Gastroesophageal sphincter (tissue), 4 donors: ENCODE data around the gene OR4D9. TPM values are rescaled to one million over a fixed set of nuclear protein-coding genes. Genes with fewer than 3 reads are reported as not detected.

ENCODE experiments used
- ATAC-seq: fragments of 150-250 bp; one replicate; pipeline ENCODE4 v1.9.1; 2016; ENCODE audit warnings: mild to moderate bottlenecking, moderate library complexity
- H3K27ac ChIP-seq, 4 donors: fragments of 200-600 bp; sonication (generic) in 3 of 4; 1 replicate in 3 of 4; 2 replicates in 1 of 4; pipeline ENCODE4 v1.5.1; 2016 to 2019
- H3K27me3 ChIP-seq: fragments of 200-600 bp; sonication (generic); one replicate; pipeline ENCODE4 v1.5.1; 2019
- H3K36me3 ChIP-seq, 2 donors: fragments of 200-600 bp; sonication (generic); one replicate each; pipeline ENCODE4 v1.5.1; 2019; ENCODE audit warnings: control low read depth in 1 of 2
- H3K4me1 ChIP-seq, 3 donors: fragments of 200-600 bp; sonication (generic); 1 replicate in 2 of 3; 2 replicates in 1 of 3; pipeline ENCODE4 v1.5.1; 2016 to 2019; ENCODE audit warnings: control low read depth in 2 of 3
- H3K4me3 ChIP-seq, 2 donors: fragments of 200-600 bp; sonication (generic); one replicate each; pipeline ENCODE4 v1.5.1; 2019; ENCODE audit warnings: mild to moderate bottlenecking in 1 of 2, moderate library complexity in 1 of 2
- H3K9me3 ChIP-seq, 3 donors: fragments of 200-600 bp; sonication (generic); one replicate each; pipeline ENCODE4 v1.5.1; 2017 to 2019; ENCODE audit warnings: control low read depth in 2 of 3
- CTCF ChIP-seq, 4 experiments: fragments of 200-600 bp in 2 of 4; fragments of 450-650 bp in 2 of 4; sonication (generic) in 1 of 4; IDR thresholded peaks; one replicate each; pipeline ENCODE4 v1.5.1; 2017 to 2019; ENCODE audit warnings: antibody characterized with exemption in 4 of 4, mild to moderate bottlenecking in 2 of 4, moderate library complexity in 2 of 4
- EP300 ChIP-seq: sonication (generic); formaldehyde crosslinking; IDR thresholded peaks from one replicate; pipeline ENCODE4 v1.6.1; 2017; ENCODE audit warnings: antibody characterized with exemption, mild to moderate bottlenecking
- POLR2A ChIP-seq, 2 donors: fragments of 450-650 bp; IDR thresholded peaks; one replicate each; pipeline ENCODE4 v1.6.1; 2017; ENCODE audit warnings: antibody characterized with exemption in 2 of 2, mild to moderate bottlenecking in 2 of 2, moderate library complexity in 1 of 2
- POLR2AphosphoS5 ChIP-seq: sonication (generic); formaldehyde crosslinking; IDR thresholded peaks from one replicate; pipeline ENCODE4 v1.6.1; 2017; ENCODE audit warnings: antibody characterized with exemption
- WGBS, 2 donors: methylation state at CpG; one replicate each; pipeline ENCODE4 v1.1.5; 2018; ENCODE audit warnings: low coverage in 1 of 2; 5-methylcytosine and 5-hydroxymethylcytosine counted together
- total RNA-seq, 4 donors: library from RNA; depleted of rRNA; stranded (reverse); fragments of >200 nt; gene quantifications; one replicate each; pipeline ENCODE4 v1.1.0, GENCODE V29; 2016

OR4D9 gene
- total RNA-seq, 4 donors from 2014 or later: not detected

- TF ChIP-seq POLR2A (IDR thresholded peaks at IDR 0.05) (no peak), EP300 (no peak), POLR2AphosphoS5 (no peak), CTCF (IDR thresholded peaks at IDR 0.05) (no peak)
- H3K9me3 ChIP-seq: no peaks in the 10 kb centered on the region
- H3K27me3 ChIP-seq: no peaks in the 10 kb centered on the region
- WGBS, 2 donors: 31 to 33% methylated on average over 11 to 12 of the region's 17 CpGs
- H3K27ac ChIP-seq: peak overlapping the region in 3 of 4 donors; percentile 49 to 71 (median 70)
- peaks cover 0 to 46% (median 0%) of the 10 kb centered on the region in 3 donors for H3K4me1 ChIP-seq
- no peak for ATAC-seq
- H3K4me3 ChIP-seq: peak overlapping the region; percentile 26 to 46
- H3K36me3 ChIP-seq: no peaks in the 10 kb centered on the region
These were observed 44.3 kb downstream of the OR4D9 start for GRCh38 chr11:59555601-59556114.

- H3K27me3 ChIP-seq: no peaks in the 10 kb centered on the region
- 6 to 12% methylated on average over 18 to 23 of the region's 30 CpGs for WGBS, 2 donors
- H3K4me3 ChIP-seq: peak overlapping the region; percentile 26 to 46
- no peaks in the 10 kb centered on the region for H3K9me3 ChIP-seq
- H3K36me3 ChIP-seq: no peaks in the 10 kb centered on the region
- H3K27ac ChIP-seq: peak overlapping the region in 3 of 4 donors; percentile 64 to 71 (median 70)
- peaks cover 0 to 50% (median 3%) of the 10 kb centered on the region in 3 donors for H3K4me1 ChIP-seq
- ATAC-seq: peak; percentile 23
- no peak for TF ChIP-seq POLR2AphosphoS5
- no peak for TF ChIP-seq EP300
- TF ChIP-seq CTCF (IDR thresholded peaks at IDR 0.05): no peak
- no peak for TF ChIP-seq POLR2A (IDR thresholded peaks at IDR 0.05)
These were observed 45.0 kb downstream of the OR4D9 start for GRCh38 chr11:59556115-59556916.

- TF ChIP-seq EP300 (no peak), POLR2AphosphoS5 (no peak), POLR2A (IDR thresholded peaks at IDR 0.05) (no peak), CTCF (IDR thresholded peaks at IDR 0.05) (no peak)
- Histone ChIP-seq H3K36me3 (no peaks in the 10 kb centered on the region), H3K4me1 (peaks cover 0 to 48% (median 5%) of the 10 kb centered on the region in 3 donors), H3K9me3 (no peaks in the 10 kb centered on the region), H3K27me3 (no peaks in the 10 kb centered on the region), H3K27ac (peak overlapping the region in 3 of 4 donors; percentile 64 to 71 (median 70)), H3K4me3 (peak overlapping the region in 1 of 2 donors; percentile 46)
- no peak for ATAC-seq
- WGBS, 2 donors: 18 to 22% methylated on average over 4 to 12 of the region's 13 CpGs
These were observed 45.6 kb downstream of the OR4D9 start for GRCh38 chr11:59556917-59557348.

GRCh38 chr11:59558270-59558643 lies 46.9 kb downstream of the OR4D9 start:
- peak overlapping the region in 1 of 4 donors; percentile 70 for H3K27ac ChIP-seq
- 68 to 96% methylated on average over 3 to 7 of the region's 7 CpGs for WGBS, 2 donors
- TF ChIP-seq CTCF (IDR thresholded peaks at IDR 0.05) (no peak), POLR2A (IDR thresholded peaks at IDR 0.05) (no peak), EP300 (no peak), POLR2AphosphoS5 (no peak)

More at GRCh38 chr11:59558270-59558643, 46.9 kb downstream of the OR4D9 start:
- ATAC-seq: no peak
- H3K9me3 ChIP-seq: no peaks in the 10 kb centered on the region
- no peaks in the 10 kb centered on the region for H3K36me3 ChIP-seq
- no peaks in the 10 kb centered on the region for H3K27me3 ChIP-seq
- H3K4me3 ChIP-seq: no peak overlapping the region
- peaks cover 0 to 45% (median 5%) of the 10 kb centered on the region in 3 donors for H3K4me1 ChIP-seq
